ENCODE results near the gene CHST7.

GRCh38 chrX:46574774-46575381 lies 1.3 kb downstream of the CHST7 start:
- TF ChIP-seq, protein P1, sequence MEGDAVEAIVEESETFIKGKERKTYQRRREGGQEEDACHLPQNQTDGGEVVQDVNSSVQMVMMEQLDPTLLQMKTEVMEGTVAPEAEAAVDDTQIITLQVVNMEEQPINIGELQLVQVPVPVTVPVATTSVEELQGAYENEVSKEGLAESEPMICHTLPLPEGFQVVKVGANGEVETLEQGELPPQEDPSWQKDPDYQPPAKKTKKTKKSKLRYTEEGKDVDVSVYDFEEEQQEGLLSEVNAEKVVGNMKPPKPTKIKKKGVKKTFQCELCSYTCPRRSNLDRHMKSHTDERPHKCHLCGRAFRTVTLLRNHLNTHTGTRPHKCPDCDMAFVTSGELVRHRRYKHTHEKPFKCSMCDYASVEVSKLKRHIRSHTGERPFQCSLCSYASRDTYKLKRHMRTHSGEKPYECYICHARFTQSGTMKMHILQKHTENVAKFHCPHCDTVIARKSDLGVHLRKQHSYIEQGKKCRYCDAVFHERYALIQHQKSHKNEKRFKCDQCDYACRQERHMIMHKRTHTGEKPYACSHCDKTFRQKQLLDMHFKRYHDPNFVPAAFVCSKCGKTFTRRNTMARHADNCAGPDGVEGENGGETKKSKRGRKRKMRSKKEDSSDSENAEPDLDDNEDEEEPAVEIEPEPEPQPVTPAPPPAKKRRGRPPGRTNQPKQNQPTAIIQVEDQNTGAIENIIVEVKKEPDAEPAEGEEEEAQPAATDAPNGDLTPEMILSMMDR (IDR thresholded peaks at IDR 0.05), result no peak; the same call in 1 of the 2 replicates
- TF ChIP-seq REST (IDR thresholded peaks at IDR 0.05; ENCODE audit: insufficient read depth in 1 of 2, low read depth in 2 of 2, low read length in 1 of 2), result no peak
- TF ChIP-seq POLR2AphosphoS5 (IDR thresholded peaks at IDR 0.05; ENCODE audit: low read depth, low read length), result no peak
